HG03045 (cell line): ENCODE measurements around the gene STK26.
"Not testable (repeated sequence)": the region's sequence is repeated elsewhere in the genome, so short reads cannot be mapped to it uniquely, and the experiment has no call there.

Experiments
- ATAC-seq: cut with Tn5 transposase; IDR thresholded peaks from one replicate; pipeline ENCODE4 v1.9.1; 2021; ENCODE audit warnings: mild to moderate bottlenecking, moderate library complexity; ENCODE audit not compliant: unreplicated experiment

Gene STK26

DNA sequence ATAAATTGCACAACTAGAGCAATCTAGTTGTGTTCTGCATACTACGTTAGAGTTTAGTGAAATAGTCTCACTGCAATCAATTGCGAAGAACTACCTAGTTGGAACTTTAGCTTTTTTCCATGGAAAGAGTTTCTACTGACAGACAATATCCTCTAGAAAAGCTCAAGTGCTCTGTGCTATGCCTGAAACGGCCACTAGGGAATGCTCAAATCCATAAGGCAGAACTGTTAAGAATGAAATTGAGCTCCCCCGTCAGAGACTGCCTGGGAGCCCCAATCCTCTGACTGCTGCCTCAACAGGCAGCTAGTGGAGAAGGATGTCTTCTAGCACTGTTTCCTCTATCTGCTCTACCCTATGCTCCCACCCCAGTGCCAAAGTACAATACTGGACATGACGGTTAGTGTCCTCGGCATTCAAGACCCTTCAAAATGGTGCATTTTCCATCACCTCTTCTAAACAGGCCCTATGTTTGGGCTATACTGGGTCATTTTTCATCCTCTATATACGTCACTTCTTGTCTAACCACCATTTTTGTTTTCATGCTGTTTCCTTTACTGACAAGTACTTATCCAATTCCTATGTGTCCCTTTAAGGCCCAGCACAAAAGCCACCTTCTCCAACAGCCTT is 69.5 kb downstream of the STK26 start:
- no peak for ATAC-seq

DNA sequence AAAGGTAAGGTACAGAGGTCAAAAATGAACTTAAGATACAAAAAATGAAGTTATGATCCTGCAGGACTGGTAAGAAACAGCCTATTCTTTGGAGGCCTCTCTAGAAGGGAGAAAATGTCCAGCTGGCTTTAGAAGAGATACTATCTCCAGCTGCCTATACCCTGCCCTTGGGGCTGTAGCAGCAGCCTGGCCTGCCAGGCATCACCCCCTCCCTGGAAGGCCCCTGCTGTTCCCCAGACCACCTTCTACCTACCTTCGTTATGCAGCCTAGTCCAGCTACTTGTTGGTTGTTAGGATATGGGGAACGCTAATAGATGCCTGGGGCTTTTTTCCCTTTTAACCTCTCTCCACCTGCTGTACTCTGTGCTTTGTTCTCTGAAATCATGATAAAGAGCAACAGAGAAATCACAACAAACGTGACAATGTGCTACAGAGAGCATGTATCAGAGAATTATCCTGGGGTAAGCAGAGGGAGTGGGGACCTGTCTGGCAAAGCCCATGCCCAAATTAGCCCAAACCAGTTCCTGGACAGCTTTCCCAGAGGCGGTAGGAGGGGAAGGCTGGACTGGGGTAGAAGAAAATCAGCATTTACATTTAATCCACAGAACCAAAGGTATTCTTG is 70.2 kb downstream of the STK26 start:
- no peak for ATAC-seq

DNA sequence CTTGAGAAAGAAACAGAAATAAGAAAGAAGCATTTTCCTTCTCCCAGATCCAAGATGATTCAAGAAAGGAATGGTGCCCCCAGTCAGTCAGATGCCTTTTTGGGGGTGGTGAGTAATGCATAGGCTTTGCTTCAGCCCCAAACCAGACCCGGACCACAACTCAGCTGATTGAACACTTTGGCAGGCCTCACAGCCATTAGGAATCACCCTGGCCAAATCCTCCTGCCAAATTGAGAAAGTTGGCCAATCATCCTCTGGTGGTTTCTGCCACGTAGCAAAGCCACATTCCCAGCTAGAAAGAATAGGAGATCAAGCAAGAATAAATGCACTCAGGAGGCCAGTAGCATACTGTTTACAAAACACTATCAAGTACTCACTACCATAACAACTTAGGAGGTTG is 71.1 kb downstream of the STK26 start:
- no peak for ATAC-seq

DNA sequence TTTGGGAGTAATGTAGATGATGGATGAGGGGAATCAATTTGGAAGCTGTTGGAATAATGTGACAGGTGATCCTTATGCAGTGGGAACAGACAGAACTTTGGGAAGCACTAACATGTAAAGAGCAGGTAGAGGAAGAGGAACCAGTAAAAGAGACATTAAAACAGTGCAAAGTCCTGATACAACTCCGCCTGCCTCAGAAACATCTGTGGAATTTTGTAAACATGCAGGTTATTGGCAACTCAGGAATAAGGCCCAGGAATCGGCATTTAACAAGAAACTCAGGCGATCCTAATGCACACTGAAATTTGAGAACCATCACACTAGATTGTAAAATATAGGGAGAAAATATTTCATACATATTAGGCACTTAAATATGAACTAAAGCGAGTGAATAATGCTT is 75.6 kb downstream of the STK26 start:
- ATAC-seq: not testable (repeated sequence)

DNA sequence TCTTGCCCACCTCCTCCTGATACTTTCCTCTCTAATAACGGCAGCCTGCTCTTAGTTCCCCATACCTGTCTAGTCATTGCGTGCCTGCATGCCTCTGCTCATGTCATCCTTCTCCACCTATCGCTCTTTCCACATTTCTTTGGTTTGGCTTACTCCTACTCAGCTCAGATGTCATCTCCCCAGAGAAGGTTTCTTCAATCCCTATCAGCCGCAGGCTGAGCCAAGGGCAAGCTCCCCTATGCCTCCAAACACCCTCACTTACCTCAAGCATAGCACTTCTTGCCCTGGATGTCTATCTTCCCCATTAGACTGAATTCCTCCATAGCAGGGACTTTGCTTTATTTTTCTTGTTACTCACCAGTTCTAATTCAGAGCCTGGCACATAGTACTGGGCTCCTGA is 78.1 kb downstream of the STK26 start:
- ATAC-seq: no peak

DNA sequence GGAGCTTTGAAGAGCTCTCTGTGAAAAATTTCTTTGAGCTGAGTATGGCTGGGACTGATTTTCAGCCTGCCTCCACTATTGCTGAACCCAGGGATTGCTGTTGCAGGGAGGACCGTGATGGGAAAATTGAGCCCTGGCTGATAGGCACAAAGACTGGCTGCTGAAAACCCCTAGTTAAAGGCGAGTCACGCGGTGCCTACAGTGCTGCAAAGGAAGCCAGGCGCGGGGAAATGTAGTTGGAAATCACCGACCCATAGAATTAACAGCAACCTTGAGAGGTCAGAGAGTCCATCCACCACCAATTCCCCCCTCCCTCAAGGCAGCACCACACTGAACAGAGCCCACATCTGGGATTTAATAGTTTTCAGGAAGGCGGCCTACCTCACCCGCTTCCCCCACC is 78.7 kb downstream of the STK26 start:
- no peak for ATAC-seq

DNA sequence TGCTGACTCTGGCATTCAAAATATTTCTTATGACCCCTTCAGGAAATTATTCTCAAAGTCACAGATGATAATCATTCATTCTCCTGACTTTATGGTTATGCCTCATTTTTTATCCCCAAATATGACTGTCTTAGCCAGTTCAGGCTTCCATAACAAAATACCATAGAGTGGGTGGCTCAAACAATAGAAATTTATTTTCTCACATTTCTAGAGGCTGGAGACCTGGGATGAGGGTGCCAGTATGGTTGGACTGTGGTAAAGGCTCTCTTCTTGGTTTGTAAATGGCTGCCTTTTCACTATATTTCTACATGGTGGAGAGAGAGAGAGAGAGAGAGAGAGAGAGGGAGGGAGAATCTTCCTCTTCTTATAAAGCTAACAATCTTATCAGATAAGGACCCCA is 84.2 kb downstream of the STK26 start:
- no peak for ATAC-seq

DNA sequence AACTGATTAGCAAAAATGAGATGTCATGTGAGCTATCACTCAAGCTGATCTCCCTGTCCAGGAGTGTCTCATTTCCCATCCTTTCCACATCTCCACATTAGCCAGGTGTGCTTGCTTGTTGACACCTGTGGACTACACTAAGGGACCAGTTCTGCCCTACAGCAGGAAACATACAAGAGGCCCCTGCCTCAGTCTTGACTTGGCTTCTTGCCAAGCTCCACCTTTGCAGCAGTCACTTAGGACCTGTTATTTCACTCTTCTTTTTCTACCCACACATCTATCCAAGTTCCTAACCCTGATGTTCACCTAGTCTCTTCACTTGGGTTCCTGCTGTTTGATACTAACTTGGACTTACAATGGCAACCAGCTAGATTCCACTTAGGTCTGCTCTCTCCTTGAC is 91.5 kb downstream of the STK26 start:
- ATAC-seq: no peak

DNA sequence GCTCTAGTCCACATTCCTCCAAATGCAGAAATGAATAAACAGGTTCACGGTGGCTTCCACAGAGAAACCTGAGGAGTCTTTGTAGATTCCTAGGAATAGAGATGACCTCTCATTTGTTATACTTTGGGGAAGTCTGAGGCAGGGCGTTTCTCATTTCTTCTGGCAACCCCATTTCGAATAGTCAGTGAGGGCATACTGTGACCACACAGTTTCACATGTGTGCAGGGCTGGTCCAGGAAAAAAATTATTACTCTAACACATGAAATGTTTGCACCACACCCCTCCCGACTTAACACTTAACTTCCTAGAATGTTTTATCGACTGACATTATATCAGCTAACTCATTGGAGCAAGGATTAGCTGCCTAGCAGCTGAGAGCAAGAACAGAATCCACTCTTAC is 92.7 kb downstream of the STK26 start:
- ATAC-seq: no peak

DNA sequence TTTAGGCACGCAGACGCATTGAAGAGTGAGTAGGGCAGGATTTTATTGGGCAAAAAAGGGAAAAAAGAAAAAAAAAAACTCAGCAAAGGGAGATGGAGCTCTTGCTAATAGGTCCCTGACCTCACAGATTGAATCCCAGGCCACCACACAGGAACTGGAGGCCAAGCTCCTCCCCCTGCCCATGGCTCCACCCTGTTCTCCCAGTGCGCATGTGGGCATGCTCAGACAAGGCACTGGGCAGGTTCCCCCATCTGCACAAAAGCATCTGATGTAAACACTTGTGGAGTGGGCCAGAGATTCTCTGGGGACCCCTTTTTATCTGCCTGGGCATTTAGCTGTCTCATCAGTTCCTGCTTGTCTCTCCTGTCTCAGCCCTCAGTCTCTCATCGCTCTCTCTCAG is 95.3 kb downstream of the STK26 start:
- no peak for ATAC-seq

DNA sequence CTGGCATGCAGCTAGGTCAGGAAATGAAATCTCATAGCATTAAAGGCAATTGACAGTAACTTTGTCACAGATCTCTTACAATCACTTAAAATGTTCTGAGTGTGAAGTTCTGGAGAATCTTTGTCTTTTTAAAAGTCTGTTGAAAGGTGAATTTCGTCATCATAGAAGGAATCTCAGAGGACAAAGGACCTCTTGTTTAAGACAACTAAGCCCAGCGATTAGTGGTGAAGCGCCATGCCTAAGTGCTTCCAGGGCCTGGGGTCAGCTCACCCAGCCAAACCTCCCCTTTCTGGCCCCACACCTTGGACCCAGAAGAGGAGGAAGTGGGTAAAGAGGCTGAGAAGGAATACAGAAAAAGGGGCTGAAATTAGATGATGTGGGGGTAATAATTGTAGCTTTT is 96.2 kb downstream of the STK26 start:
- ATAC-seq: no peak

DNA sequence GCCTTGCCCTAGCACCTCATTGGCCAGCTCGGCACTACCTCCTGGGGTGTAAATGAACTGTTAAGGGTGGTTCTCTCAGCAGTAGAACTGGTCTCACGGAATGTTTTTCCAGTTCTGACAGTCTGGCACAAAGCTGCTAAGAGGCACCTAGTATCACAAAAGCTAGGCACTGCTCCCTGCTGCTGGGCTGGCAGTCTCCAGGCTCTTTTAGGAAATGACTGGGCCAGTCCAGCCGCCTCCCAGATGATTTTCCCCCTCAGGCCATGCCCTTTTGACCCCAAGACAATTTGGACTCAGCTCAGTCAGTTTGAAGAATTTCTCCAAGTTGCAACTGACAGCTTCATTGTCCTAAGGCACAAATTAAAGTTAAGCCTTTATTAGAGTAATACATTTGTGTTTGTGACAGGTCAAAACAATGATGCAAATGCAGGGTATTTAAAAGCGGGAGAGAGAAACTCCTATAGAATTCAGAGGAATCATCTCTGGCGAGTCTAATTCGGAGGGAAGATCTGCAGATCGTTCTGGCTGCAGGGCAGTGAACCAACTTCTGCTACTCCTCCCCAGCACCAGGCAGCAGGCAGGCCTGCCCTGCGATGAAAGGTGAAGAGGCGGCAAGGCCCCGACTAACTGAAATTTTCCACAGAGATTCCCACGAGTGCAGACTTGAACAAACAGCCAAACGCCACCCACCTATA is 96.9 kb downstream of the STK26 start:
- no peak for ATAC-seq

DNA sequence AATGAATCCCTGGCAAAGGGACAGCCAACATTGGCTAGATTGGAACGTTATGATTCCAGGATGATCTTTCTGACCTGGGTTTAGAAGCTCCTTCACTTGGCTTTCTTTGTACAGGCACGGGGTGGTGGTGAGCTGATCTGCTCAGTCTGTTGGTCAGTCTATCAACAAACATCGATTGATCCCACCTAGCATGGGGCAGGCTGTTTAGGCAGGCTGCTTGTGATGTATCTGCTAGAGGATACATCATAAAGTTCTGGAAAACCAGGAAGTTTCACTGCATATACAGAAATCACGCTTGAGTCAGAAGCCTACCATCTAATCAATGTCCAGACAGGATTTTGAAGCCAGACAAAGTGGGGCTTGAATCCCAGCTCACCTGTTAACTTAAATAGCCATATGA is 97.8 kb downstream of the STK26 start:
- ATAC-seq: no peak
